HG02970 (cell line): ENCODE results near the gene UGT1A7.
"Not testable (repeated sequence)": the region's sequence is repeated elsewhere in the genome, so short reads cannot be mapped to it uniquely, and the experiment has no call there.

Experiments used
- ATAC-seq: cut with Tn5 transposase; IDR thresholded peaks from one replicate; pipeline ENCODE4 v1.9.1; 2021; ENCODE audit warnings: mild to moderate bottlenecking, moderate library complexity, moderate number of reproducible peaks; ENCODE audit not compliant: unreplicated experiment, low FRiP score

The UGT1A7 gene

GRCh38 chr2:233679196-233679595 is 2.5 kb upstream of the UGT1A7 start:
- no peak for ATAC-seq

- no peak for ATAC-seq
Measured at GRCh38 chr2:233680361-233681045, 1.2 kb upstream of the UGT1A7 start.

GRCh38 chr2:233684640-233685039 is 2.9 kb downstream of the UGT1A7 start:
- ATAC-seq = no peak

GRCh38 chr2:233686928-233687327 is 5.2 kb downstream of the UGT1A7 start:
- no peak for ATAC-seq

- ATAC-seq = no peak
Measured at GRCh38 chr2:233688341-233688740, 6.6 kb downstream of the UGT1A7 start.

- ATAC-seq = no peak
Measured at GRCh38 chr2:233689031-233689430, 7.3 kb downstream of the UGT1A7 start.

GRCh38 chr2:233689501-233689900 is 7.8 kb downstream of the UGT1A7 start:
- ATAC-seq = no peak

- no peak for ATAC-seq
Measured at GRCh38 chr2:233690444-233690843, 8.7 kb downstream of the UGT1A7 start.

- no peak for ATAC-seq
Measured at GRCh38 chr2:233691443-233692433, 10.0 kb downstream of the UGT1A7 start.

- no peak for ATAC-seq
Measured at GRCh38 chr2:233692648-233693047, 10.9 kb downstream of the UGT1A7 start, which contains the start of gene UGT1A6. TSS of gene UGT1A6 (plus strand) at chr2:233692890. CDS start at chr2:233693005, 115 bp downstream.

- no peak for ATAC-seq
Measured at GRCh38 chr2:233693963-233694362, 12.3 kb downstream of the UGT1A7 start.

GRCh38 chr2:233698740-233699139 is 17.0 kb downstream of the UGT1A7 start:
- ATAC-seq = no peak

GRCh38 chr2:233699424-233700027 is 17.8 kb downstream of the UGT1A7 start:
- ATAC-seq = no peak

- ATAC-seq = no peak
Measured at GRCh38 chr2:233700028-233700635, 18.4 kb downstream of the UGT1A7 start.

- ATAC-seq = not testable (repeated sequence)
Measured at GRCh38 chr2:233700842-233701241, 19.1 kb downstream of the UGT1A7 start.

GRCh38 chr2:233702238-233702637 is 20.5 kb downstream of the UGT1A7 start:
- no peak for ATAC-seq

GRCh38 chr2:233705911-233706506 is 24.3 kb downstream of the UGT1A7 start:
- ATAC-seq = no peak

GRCh38 chr2:233706720-233707119 is 25.0 kb downstream of the UGT1A7 start:
- no peak for ATAC-seq

- no peak for ATAC-seq
Measured at GRCh38 chr2:233707940-233708644, 26.4 kb downstream of the UGT1A7 start.

GRCh38 chr2:233708942-233709341 is 27.2 kb downstream of the UGT1A7 start:
- no peak for ATAC-seq
